NCI-H226 (cell line): ENCODE results near the gene PPIA.
A peak's percentile ranks its signal among the peaks of the same experiment; 100 is the strongest.
"Not testable (repeated sequence)": the region's sequence is repeated elsewhere in the genome, so short reads cannot be mapped to it uniquely, and the experiment has no call there.

ENCODE experiments used
- DNase-seq: peaks from one replicate; pipeline ENCODE4 v3.0.0-alpha.2; 2015

PPIA gene

DNA sequence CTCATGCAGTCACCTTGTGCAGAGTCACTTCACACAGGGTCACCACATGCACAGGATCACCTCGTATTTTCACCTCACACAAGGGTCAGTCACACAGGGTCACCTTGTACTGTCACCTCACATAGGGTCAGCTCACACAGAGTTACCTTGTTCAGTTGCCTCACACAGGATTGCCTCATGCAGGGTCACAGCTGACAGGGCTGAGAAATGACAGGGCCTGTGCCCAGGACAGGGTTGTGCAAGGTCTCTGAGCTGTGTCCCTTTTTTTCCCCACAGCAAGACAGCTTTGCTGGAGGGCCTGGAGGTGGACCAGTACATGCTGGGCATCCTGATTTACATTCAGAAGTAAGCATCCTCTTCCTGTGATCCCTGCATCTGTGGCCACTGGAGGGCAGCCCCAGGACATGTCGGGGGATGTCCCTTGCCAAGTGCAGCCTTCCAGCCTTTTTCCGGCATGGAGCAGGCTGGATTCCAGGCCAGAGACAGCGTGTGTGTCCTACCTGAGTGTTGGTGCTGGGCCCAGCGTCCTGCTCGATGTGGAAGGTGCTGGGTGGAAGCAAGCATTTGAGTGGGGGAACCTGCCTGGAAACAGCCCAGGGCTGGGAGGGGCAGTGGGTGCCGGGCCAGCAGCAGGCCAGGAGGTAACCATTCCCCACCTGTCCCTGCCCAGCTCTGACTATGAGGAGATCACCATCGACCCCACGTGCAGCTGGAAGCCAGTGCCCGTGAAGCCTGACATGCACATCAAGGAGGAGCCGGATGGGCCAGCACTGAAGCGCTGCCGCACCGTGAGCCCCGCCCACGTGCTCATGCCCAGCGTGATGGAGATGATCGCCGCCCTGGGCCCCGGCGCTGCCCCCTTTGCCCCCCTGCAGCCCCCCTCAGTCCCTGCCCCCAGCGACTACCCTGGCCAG, 31.6 kb upstream of the PPIA start:
- DNase-seq = no peak

DNA sequence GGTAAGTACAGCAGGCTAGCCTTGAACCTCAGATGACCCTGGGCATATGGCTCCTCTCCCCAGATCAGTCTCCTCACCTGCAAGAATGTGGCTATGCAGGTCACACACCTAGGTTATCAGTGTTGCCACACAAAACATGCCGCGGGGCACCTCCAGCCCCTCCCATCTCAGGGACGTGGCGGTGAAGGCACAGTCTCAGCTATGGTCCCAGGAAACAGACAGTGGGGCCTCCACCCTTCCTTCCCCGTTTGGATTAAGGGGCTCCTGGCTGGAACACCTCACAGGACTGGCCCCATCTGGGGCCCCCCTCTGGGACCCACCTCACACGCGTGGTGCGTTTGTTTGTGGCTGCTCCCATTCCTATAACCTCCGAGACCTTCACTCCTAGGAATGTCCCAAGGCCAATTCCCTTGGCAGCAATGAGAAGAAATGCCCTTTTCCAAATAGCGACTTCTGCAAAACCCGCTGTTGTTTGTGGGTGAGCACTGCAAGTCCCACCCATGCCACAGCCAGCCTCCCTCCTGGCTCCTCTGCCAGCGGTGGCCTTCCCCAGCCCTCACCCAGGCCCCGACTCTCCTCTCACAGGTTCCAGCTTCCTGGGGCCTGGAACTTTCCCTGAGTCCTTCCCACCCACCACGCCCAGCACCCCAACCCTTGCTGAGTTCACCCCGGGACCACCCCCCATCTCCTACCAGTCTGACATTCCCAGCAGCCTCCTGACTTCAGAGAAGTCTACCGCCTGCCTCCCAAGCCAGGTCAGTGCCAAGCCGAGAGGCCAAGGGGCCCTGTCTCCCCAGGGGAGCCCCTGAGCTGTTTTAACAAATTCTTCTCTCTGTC, 30.7 kb upstream of the PPIA start:
- no peak for DNase-seq

DNA sequence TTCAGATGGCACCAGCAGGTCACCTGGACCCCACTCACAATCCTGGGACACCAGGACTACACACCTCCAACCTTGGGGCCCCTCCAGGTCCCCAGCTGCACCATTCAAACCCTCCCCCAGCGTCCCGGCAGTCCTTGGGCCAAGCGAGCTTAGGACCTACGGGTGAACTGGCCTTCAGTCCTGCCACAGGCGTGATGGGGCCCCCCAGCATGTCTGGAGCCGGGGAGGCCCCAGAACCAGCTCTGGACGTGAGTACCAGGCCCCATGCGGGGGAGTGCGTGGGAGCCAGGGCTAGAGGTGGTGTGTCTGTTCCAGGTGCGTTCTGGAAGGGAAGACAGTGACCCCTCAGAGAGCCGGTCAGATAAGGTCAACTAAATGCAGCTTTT, 30.1 kb upstream of the PPIA start:
- DNase-seq = no peak

DNA sequence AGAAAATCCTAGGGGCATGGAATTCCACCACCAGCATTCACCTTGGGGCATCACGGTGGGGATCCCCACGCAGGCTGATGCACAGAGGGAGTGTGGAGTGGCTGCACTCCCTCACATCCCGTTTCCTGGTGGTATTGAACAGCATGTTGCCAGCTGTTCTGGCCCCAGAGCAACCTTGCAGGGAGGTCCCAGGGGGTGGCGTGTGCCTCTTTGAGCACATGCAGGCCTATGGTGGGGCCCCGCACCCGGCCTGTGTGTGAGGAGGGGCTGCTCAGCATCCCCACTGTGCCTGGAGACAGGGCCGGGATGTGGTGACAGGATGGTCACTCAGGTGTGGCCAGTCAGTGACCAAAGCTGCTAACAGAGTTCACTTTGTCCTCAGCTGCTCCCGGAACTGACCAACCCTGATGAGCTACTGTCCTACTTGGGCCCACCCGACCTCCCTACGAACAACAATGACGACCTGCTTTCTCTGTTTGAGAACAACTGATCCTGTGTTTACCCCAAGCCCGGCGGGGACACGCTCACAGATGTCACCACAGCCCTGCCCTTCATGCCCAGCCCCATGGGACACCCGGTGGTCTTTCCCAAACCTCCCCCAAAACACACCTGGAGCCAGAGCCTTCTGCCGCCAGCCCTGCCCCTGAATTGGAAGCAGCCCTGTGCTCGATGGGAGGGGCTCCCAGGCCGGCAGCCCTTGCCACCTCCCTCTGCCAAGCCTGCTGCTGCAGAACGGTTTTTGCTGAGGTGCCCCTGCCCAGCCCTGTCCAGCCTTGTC, 29.2 kb upstream of the PPIA start:
- DNase-seq = no peak

DNA sequence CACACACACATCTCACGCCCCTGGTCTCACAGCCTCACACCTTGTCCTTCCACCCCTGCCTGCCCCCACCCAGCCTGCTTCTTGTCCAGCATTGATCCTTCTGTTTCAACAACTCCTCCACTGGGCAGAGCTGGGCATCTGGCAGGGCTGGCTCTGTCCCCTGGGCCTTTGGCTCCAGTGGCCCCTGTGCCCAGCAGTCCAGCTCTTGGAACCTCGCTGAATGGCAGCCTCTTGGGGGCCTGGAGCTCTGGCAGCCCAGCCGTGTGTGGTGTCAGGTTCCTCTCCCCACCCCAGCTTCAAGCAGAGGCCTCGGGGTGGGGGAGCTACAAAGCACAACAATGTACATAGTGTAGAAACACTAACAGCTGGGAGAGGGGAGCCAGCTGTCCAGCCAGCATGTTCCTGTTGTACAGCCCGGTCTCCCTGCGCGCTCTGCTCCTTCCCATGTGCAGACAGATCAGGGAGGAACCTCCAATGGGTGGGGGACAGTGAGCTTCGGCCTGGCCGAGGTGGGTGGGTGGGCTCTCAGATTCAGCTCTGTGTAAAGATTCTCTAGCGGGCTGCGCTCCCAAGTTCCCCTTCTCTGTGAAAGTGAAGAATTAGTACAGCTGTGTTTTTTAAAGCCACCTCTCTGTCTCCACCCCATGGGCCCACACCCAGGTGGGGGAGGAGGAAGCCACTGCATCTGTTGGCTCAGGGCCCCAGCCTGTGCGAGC, 28.4 kb upstream of the PPIA start:
- DNase-seq = no peak

DNA sequence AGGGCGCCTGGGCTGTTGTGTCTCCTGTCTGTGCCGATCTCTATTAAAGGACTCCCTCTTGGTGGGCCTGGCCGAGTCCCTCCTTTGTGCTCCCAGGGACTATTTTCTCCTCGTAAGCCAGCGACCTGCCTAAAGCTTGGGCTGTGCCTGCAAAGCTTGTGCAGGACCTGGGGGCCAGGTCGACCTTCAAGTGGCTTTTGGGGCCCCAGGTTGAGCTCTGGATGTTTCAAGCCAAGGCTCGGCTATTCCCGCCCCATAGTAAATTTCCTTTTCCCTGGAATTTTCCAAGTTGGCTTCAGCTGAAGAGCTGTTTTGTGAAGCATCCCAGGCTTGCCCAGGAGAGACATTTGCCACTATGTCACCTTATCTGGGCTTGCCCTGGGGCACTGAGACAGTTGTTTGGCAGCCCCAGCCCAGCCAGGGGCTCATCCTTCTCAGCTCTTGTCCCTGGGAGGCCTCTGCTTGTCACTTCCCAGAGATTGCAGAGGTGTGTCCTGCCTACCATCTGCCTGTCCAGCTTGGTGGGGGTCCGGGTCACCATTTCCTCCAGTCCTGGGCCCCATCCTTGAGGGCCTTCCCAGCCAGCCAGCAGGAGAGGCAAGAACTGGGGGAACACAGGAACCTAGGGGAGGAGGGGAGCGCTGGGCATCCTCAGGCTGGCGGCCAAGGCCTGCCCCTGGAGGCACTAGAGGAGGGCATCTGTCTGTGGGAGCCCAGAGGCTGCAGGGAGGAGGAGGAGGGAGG, 27.7 kb upstream of the PPIA start:
- DNase-seq = no peak

DNA sequence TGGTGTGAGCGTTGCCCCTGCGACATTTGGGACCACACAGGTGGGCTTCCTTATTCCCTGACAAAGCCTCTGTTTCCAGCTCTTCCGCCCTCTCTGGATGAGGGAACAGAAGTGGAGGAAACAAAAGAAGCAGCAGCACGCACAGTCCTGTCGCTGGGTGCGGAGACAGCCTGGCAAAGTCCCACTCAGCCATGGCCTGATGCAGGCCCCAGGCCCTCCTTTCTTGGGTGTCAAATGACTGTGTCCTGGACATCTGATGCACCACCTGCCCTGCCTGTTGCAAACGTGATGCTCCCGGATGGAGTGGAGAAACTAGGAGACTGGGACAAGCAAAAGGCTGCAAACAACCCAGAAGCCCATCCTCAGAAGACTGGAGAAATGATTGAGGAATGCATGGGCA, 27.1 kb upstream of the PPIA start:
- no peak for DNase-seq

DNA sequence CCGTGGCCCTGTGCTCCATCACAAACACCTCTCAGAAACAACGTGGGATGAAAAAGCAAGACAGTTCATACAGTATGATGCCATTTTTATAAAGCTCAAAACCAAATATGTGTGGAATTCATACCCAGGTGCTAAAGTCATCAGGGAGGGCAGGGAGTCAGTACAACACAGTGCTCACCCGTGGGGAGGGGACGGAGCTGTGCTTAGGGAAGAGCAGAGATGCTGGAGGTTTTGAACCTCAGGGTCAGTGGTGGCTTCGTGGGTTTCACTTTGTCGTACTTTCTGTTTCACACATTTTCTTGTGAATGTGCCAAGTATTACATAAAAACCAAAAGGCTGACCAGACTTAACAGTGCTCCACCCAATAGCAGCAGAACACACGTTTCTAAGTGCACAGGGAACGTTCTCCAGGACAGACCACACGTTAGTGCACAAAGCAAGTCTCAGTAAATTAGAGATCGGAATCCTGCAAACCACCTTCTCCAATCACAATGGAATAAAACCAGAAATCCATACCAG, 26.6 kb upstream of the PPIA start:
- peak; percentile 82 for DNase-seq

DNA sequence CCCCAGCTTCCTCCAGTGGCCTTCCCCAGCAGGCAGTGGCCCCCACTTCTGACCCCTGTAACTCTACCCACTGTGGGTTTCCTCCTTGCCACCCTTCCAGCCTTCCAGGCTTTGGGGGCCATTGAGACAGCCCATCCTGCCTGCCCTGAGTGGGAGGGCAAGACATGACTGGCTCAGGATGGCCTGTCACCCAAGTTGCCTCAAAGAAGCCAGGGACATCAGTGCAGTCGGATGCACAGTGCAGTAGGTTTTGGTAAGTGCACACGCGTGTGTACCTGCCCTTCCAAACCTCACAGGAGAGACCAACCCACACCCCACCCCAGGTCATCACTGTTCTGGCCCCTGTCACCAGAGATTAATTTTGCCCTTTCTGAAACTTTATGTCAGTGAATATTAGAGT, 25.1 kb upstream of the PPIA start:
- DNase-seq = no peak

DNA sequence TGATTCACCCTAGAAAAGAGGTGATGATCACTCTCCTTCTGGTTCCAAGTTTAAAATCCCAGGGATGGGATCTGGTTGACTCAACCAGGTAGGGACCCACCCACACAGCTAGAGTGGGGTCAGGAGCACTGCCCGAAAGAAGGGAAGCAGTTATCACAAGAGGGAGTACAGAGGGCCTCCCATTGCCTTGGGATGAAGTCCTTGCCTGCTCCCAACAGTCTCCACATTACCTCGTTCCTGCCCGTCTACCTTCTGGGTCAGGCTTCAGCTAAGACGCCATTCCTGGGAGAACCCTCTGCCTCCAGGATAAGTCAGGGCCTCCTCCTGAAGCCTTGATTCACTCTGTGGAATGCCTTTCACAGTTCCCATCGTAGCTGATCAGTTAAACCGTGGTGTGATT, 24.0 kb upstream of the PPIA start:
- DNase-seq = no peak

DNA sequence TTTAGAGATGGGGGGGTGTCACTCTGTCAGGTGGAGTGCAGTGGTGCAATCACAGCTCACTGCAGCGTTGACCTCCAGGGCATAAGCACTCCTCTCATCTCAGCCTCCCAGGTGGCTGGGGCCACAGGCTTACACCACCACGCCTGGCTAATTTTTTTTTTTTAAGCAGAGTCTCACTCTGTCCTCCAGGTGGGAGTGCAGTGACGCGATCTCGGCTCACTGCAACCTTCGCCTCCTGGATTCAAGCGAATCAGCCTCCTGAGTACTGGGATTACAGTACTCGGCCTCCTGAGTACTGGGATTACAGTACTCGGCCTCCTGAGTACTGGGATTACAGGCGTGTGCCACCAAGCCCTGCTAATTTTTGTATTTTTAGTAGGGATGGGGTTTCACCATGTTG, 23.6 kb upstream of the PPIA start:
- no peak for DNase-seq

DNA sequence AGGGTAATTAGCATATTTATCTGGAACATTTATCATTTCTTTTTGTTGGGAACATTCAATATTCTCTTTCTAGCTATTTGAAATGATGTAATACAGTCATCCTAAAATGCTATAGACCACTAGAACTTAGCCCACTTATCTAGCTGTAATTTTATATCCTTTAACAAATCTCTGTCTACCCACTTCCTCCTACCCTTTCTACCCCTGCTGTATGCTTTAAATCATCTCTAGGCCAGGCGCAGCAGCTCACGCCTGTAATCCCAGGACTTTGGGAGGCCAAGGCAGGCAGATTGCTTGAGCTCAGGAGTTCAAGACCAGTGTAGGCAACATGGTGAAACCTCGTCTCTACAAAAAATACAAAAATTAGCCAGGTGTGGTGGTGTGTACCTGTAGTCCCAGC, 22.0 kb upstream of the PPIA start:
- not testable (repeated sequence) for DNase-seq

DNA sequence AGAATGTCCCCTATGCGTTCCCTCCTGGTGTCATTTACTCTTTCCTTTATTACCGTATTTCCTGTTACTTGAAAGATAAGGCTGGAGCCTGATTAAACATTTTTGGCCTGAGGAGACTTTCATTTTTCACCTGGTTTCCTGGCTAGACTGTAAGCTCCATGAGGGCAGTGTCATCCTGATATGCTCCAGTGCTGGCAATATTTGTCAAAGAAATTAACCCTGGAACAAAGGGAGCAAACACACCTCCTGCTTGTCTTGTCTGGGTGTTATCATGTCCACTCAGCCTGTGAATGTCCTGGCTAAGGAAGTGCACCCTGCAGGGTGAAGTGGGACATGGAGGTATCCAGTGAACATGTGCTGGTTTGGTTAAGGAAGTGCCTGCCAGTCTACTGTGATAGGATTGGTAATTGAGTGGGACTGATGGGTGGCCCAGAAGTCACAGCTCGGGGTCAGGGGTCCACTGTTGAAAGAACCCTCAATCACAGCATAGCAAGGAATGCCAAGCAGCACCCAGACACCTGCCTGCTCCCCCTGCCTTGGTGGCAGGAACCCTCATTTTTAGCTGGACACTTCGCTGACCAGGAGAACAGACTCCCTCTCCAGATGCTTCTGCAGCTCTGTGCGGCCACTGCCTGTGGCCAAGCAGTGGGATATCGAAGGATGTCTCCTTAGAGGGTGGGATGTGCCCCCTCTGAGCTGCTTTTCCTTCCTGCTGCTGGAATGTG, 20.9 kb upstream of the PPIA start:
- DNase-seq = no peak

DNA sequence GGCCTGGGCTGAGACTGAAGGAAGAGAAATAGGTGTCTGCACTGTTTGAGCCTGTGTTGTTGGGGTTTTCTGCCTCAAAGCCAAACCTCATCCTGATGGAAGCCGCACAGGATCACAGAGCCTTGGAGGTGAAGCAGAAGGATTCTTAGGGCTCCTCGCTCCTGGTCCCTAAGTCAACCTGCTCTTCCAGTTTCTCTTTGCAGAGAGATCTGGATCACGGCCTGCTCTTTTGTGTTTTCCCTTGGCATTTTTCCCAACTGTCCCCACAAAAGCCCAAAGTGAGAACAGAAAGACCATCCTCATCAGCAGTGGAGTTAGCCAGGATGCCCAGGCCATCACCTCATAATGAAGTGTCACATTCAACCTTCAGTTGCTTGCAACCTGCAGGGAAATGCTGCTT, 20.3 kb upstream of the PPIA start:
- DNase-seq = no peak

DNA sequence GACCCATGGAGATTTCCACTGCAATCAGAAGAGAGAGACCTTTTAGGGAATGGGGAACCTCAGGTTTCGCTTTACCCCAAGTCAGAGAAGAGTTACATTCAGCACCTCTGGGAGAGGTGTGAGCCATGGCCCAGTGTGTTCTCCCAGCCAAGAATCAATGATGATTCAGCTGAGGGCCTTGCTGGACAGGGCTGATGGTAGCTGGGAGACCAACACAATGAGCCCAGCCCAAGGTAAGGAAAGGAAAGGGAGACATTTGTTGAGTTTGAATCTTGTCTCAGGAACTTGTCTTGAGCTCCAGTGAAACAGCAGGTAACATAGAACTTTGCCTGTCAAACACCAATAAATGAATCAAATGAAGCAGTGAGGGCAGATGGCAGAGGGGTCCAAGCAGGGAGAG, 14.0 kb upstream of the PPIA start:
- DNase-seq = no peak

DNA sequence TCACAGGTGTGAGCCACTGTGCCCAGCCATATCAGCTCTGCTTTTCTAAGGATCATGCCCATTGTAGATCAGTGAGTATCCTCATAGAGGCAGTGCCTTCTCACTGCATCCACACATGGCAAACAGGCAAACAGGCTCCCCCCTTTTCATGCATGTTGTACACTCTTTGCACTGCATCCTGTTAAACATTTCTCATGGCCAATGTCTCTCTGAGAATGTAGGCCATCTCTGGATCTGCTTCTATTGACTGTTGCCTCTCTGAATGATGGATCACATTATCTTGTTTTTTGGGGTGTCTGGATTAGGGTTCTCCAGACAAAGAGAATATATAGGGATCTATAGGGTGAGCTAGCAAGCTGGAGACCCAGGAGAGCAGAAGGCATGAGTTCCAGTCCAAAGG, 13.1 kb upstream of the PPIA start:
- DNase-seq = no peak

DNA sequence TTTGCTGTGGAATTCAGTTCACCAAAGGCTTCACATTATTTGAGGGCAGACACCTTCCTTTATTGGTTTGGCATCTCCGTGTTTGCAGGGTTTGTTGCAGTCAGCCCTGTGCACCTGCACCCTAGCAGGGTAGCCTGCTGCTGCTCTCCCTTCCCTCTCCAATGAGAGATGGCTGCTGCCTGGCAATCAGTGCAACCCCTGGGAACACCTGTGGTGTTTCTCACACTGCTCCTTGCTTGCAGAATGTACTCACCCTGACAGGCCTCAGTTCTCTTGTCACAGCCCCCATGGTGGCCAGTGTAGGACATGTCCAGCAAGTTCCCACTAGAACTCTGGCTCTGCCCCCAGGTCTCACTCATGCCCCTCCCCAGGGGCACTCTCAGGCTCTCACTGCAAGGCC, 12.1 kb upstream of the PPIA start:
- DNase-seq = no peak

DNA sequence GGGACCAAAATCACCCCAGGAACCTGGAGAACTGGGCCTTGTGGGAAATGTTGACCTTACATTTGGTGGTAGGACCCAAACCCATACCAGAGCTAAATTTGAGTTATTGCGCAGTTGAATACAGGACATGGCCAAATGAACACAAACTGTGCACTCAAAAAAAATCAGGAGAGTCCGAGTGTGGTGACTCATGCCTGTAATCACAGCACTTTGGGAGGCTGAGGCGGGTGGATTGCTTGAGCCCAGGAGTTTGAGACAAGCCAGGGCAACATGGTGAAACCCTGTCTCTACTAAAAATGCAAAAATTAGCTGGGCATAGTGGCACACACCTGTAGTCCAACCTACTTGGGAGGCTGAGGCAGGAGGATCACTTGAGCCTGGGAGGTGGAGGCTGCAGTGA, 11.3 kb upstream of the PPIA start:
- DNase-seq = not testable (repeated sequence)

DNA sequence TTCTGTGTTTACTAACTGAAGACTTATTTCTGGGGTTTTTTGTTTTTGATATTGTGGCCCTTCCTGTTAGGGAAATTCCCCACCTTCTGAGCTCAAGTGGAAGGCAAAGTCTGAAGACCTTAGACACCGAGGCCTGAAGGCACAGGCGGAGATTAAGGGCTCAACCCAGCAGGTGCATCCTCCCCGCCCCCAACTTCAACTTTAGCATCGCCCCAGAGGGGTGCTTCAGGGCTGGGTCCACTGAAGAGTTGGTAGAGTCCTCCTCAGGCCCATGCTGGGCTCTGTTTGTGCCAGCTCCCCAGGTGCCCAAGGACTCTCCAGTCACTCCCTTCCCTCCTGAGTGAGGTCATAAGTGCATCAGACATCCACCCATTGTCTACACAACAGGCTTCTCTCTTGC, 9.4 kb upstream of the PPIA start:
- no peak for DNase-seq

DNA sequence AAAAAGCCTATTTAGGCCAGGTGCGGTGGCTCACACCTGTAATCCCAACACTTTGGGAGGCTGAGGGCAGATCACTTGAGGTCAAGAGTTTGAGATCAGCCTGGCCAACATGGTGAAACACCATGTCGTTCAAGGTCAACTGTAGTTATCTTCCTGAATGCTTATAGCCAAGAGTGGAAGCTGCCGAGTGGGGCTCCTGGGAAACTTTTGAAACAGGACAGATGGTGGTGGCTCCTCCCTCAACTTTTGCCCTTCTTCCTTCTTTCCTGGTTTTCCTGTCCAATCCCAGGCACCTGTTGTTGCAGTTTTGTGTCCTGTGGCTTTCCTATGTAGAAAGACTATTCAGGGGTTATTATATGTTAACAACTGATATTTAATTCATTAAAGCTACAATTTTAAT, 8.7 kb upstream of the PPIA start:
- DNase-seq = no peak

DNA sequence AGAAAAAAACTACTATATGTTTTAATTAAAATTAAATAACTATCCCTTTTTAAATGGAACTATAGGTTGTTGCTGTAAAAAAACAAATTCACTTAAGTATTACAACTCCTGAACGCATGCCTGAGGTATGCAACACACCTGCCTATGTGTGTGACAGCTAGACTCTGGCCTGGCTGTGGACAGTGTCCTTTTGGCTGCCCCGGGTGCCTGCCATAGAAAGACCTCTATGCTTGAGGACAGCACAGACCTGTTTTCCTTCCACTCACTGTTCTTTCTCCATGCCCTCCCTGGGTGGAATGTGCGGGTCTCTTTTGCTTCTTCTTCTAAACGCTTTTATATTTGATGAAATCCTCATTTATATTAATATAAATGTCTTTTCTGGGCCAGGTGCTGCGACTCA, 6.5 kb upstream of the PPIA start:
- DNase-seq = no peak
